Left ventricle myocardium inferior (tissue), 1 donor: ENCODE measurements around the gene IAH1. TPM values are rescaled to one million over a fixed set of nuclear protein-coding genes. Genes with fewer than 3 reads are reported as not detected.

Source experiments
- DNase-seq: peaks from one replicate; pipeline ENCODE4 v3.0.0-alpha.2; 2020
- H3K27ac ChIP-seq: fragments of 200-600 bp; replicated peaks from 2 replicates; pipeline ENCODE4 v1.8.0; 2021
- H3K27me3 ChIP-seq: fragments of 200-600 bp; 2 replicates; pipeline ENCODE4 v1.8.0; 2021; ENCODE audit warnings: low read depth
- H3K36me3 ChIP-seq: fragments of 200-600 bp; 2 replicates; pipeline ENCODE4 v1.8.0; 2021
- H3K4me1 ChIP-seq: fragments of 200-600 bp; 2 replicates; pipeline ENCODE4 v1.8.0; 2021
- H3K4me3 ChIP-seq: fragments of 200-600 bp; 2 replicates; pipeline ENCODE4 v1.8.0; 2021; ENCODE audit warnings: mild to moderate bottlenecking, moderate library complexity
- H3K9me3 ChIP-seq: fragments of 200-600 bp; replicated peaks from 2 replicates; pipeline ENCODE4 v1.8.0; 2021
- CTCF ChIP-seq: fragments of 200-600 bp; IDR thresholded peaks from 2 replicates; pipeline ENCODE4 v1.8.0; 2021; ENCODE audit warnings: antibody characterized with exemption, mild to moderate bottlenecking, borderline replicate concordance
- intact Hi-C: fragments of 100-400 bp; cut with micrococcal nuclease; formaldehyde crosslinking; loops from one replicate; pipeline ENCODE4 v1.11.0; 2022
- total RNA-seq: library from RNA; stranded (reverse); fragmentation: NEBNext Ultra II Directional; extraction: Animal tissue kit (Norgen Biotek cat#: 25700); gene quantifications from one replicate; pipeline ENCODE4 v1.2.1, GENCODE V29; 2021
- donor health status: DM: no; HTN: yes; CAD: no; lungs with severe emphysema.

IAH1 gene
- total RNA-seq, 1 donor from 2014 or later = 82.9 TPM

GRCh38 chr2:9483107-9483506 lies 8.8 kb downstream of the IAH1 start:
- H3K9me3 ChIP-seq = no peaks in the 10 kb centered on the region
- H3K4me1 ChIP-seq = peaks cover 2% of the 10 kb centered on the region
- H3K36me3 ChIP-seq = peaks cover 97% of the 10 kb centered on the region
- no peak for TF ChIP-seq CTCF
- H3K27me3 ChIP-seq = no peaks in the 10 kb centered on the region
- no peak overlapping the region for H3K4me3 ChIP-seq
- H3K27ac ChIP-seq = no peak overlapping the region
- no peak for DNase-seq
- intact Hi-C loops = no loop called here

GRCh38 chr2:9484533-9484932 lies 10.2 kb downstream of the IAH1 start:
- H3K4me1 ChIP-seq = peaks cover 4% of the 10 kb centered on the region
- intact Hi-C loops = no loop called here
- no peak overlapping the region for H3K27ac ChIP-seq
- no peak for TF ChIP-seq CTCF
- no peak overlapping the region for H3K4me3 ChIP-seq
- DNase-seq = no peak
- H3K27me3 ChIP-seq = no peaks in the 10 kb centered on the region
- no peaks in the 10 kb centered on the region for H3K9me3 ChIP-seq
- H3K36me3 ChIP-seq = peaks cover 98% of the 10 kb centered on the region

GRCh38 chr2:9488583-9489547 lies 14.5 kb downstream of the IAH1 start:
- intact Hi-C loops = no loop called here
- Histone ChIP-seq H3K27me3 (no peaks in the 10 kb centered on the region), H3K4me1 (peaks cover 10% of the 10 kb centered on the region), H3K9me3 (no peaks in the 10 kb centered on the region), H3K4me3 (no peak overlapping the region), H3K36me3 (peaks cover 100% of the 10 kb centered on the region), H3K27ac (no peak overlapping the region)
- TF ChIP-seq CTCF = no peak
- DNase-seq = no peak

- intact Hi-C loops = no loop called here
- peaks cover 10% of the 10 kb centered on the region for H3K4me1 ChIP-seq
- H3K9me3 ChIP-seq = no peaks in the 10 kb centered on the region
- peaks cover 100% of the 10 kb centered on the region for H3K36me3 ChIP-seq
- no peaks in the 10 kb centered on the region for H3K27me3 ChIP-seq
- TF ChIP-seq CTCF = no peak
- no peak for DNase-seq
- H3K27ac ChIP-seq = no peak overlapping the region
- H3K4me3 ChIP-seq = no peak overlapping the region
Observed at GRCh38 chr2:9490789-9491188, 16.4 kb downstream of the IAH1 start.

- intact Hi-C loops = no loop called here
- no peak for TF ChIP-seq CTCF
- no peaks in the 10 kb centered on the region for H3K9me3 ChIP-seq
- peaks cover 11% of the 10 kb centered on the region for H3K4me1 ChIP-seq
- H3K4me3 ChIP-seq = no peak overlapping the region
- H3K27ac ChIP-seq = no peak overlapping the region
- H3K27me3 ChIP-seq = no peaks in the 10 kb centered on the region
- peaks cover 94% of the 10 kb centered on the region for H3K36me3 ChIP-seq
- DNase-seq = no peak
Observed at GRCh38 chr2:9492927-9493326, 18.6 kb downstream of the IAH1 start.
